Muscle layer of colon (tissue), 2 donors: ENCODE data around the gene MACROD2.

Experiments used
- H3K27ac ChIP-seq: one replicate; pipeline ENCODE4 v1.7.0; 2013; ENCODE audit warnings: low read depth, mild to moderate bottlenecking, low read length, moderate library complexity
- H3K27me3 ChIP-seq, 2 donors: one replicate each; pipeline ENCODE4 v1.7.0; 2013; ENCODE audit warnings: low read length in 2 of 2, mild to moderate bottlenecking in 2 of 2; ENCODE audit not compliant: insufficient read depth in 2 of 2, control insufficient read depth in 1 of 2
- H3K36me3 ChIP-seq: one replicate; pipeline ENCODE4 v1.7.0; 2013; ENCODE audit warnings: mild to moderate bottlenecking, low read length; ENCODE audit not compliant: insufficient read depth
- H3K4me1 ChIP-seq: one replicate; pipeline ENCODE4 v1.7.0; 2013; ENCODE audit warnings: mild to moderate bottlenecking, low read length; ENCODE audit not compliant: insufficient read depth
- H3K4me3 ChIP-seq, 2 donors: one replicate each; pipeline ENCODE4 v1.7.0; 2013; ENCODE audit warnings: low read length in 2 of 2, low read depth in 1 of 2, mild to moderate bottlenecking in 1 of 2, moderate library complexity in 1 of 2
- H3K9ac ChIP-seq: one replicate; pipeline ENCODE4 v1.7.0; 2013; ENCODE audit warnings: low read length
- H3K9me3 ChIP-seq: one replicate; pipeline ENCODE4 v1.7.0; 2013; ENCODE audit warnings: mild to moderate bottlenecking, low read length
- donor health status: abdominal sarcoma.
- donor health status: Adenocarcinoma of cecum.

Gene MACROD2

GRCh38 chr20:14062786-14063185, 67.5 kb downstream of the MACROD2 start:
- no peak overlapping the region for H3K4me3 ChIP-seq
- no peak overlapping the region for H3K9ac ChIP-seq
- H3K27ac ChIP-seq: no peak overlapping the region
- no peaks in the 10 kb centered on the region for H3K9me3 ChIP-seq
- no peaks in the 10 kb centered on the region for H3K4me1 ChIP-seq
- no peaks in the 10 kb centered on the region for H3K36me3 ChIP-seq
- no peaks in the 10 kb centered on the region for H3K27me3 ChIP-seq

DNA sequence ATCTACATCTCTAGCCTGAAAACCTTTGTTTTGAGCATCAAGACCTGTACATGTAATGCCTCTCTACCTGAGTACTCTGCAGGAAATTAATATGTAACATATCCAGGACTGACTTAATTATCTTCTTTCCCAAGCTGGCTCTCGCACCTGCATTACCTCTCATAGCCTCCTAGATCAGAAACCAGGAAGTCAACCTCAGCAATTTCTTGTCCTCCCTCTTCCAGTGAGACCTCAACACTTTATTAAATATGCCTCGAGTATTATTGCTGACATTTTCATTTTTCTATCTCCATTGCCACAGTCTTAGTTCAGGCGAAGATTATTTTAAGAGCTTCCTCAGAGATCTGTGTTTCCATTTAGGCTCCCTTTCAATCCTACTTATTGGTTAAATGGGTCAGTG, 69.0 kb downstream of the MACROD2 start:
- Histone ChIP-seq H3K27ac (no peak overlapping the region), H3K9me3 (no peaks in the 10 kb centered on the region), H3K9ac (no peak overlapping the region), H3K36me3 (no peaks in the 10 kb centered on the region), H3K4me3 (no peak overlapping the region), H3K27me3 (no peaks in the 10 kb centered on the region), H3K4me1 (no peaks in the 10 kb centered on the region)

DNA sequence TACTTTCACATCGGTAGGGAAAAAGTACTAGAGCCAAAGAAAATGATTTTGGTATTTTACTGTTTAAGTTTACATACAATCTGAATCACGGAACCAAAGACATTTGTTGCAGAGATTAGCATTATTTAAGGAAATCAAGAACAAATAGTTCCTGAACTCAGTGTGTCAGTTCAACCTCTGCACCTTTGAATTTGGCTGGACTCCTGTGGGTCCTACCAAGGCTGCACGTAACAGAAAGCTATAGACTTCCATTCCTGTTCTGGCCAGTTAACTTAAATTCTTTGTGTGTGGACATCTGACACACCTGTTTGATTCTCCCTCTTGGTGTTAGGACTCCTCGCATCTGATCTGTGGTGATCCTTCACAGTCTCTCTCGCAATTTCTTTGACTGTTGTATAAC, 69.6 kb downstream of the MACROD2 start:
- no peak overlapping the region for H3K4me3 ChIP-seq
- H3K36me3 ChIP-seq: no peaks in the 10 kb centered on the region
- H3K27ac ChIP-seq: no peak overlapping the region
- H3K27me3 ChIP-seq: no peaks in the 10 kb centered on the region
- no peaks in the 10 kb centered on the region for H3K4me1 ChIP-seq
- no peaks in the 10 kb centered on the region for H3K9me3 ChIP-seq
- no peak overlapping the region for H3K9ac ChIP-seq

DNA sequence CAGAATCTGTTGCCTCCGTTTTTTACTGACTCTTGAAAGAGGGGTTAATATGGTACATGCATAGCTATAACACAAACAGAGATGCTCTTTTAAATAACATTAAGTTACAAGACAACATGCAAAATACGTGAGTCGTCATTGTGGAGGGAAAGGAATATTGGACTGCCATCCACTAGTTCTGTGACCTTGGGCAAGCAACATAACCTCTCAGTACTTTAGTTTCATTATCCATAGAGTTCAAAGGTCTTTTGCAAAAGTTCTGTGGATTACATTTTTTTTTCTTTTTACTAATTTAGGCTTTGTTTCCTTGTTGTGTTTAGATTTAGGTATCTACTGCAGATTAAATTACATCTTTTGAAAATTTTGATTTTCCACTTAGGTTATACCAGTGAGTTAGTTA, 70.5 kb downstream of the MACROD2 start:
- Histone ChIP-seq H3K27ac (no peak overlapping the region), H3K4me3 (no peak overlapping the region)

GRCh38 chr20:14067603-14068002, 72.3 kb downstream of the MACROD2 start:
- Histone ChIP-seq H3K4me1 (no peaks in the 10 kb centered on the region), H3K27me3 (no peaks in the 10 kb centered on the region), H3K4me3 (no peak overlapping the region), H3K27ac (no peak overlapping the region), H3K36me3 (no peaks in the 10 kb centered on the region), H3K9me3 (no peaks in the 10 kb centered on the region), H3K9ac (no peak overlapping the region)

More for the DNA sequence above, 70.5 kb downstream of the MACROD2 start:
- Histone ChIP-seq H3K4me1 (no peaks in the 10 kb centered on the region), H3K9ac (no peak overlapping the region), H3K9me3 (no peaks in the 10 kb centered on the region), H3K36me3 (no peaks in the 10 kb centered on the region), H3K27me3 (no peaks in the 10 kb centered on the region)

- Histone ChIP-seq H3K9ac (no peak overlapping the region), H3K4me3 (no peak overlapping the region), H3K27ac (no peak overlapping the region), H3K27me3 (no peaks in the 10 kb centered on the region), H3K9me3 (no peaks in the 10 kb centered on the region), H3K4me1 (no peaks in the 10 kb centered on the region), H3K36me3 (no peaks in the 10 kb centered on the region)
Observed at GRCh38 chr20:14069796-14070195, 74.5 kb downstream of the MACROD2 start.

DNA sequence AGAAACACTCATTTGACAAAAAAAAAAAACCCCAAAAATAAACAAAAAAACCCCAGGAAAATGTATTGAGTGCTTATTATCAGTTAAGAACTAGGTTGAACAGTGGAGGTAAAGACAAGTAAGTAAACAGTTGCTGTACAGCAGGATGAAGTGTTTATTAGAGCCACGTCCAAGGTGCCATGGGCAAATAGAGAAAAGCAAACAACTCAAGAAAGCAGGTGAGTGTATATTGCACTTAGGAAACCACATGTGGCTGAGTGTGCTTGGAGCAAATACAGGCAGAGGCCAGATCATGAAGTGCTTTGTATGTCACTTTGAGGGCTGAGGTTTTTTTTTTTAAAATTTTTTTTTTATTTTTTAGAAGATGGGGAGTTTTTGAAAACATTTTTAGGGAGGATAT, 98.3 kb downstream of the MACROD2 start:
- Histone ChIP-seq H3K27ac (no peak overlapping the region), H3K9me3 (no peaks in the 10 kb centered on the region), H3K9ac (no peak overlapping the region), H3K36me3 (no peaks in the 10 kb centered on the region), H3K4me3 (no peak overlapping the region), H3K4me1 (no peaks in the 10 kb centered on the region), H3K27me3 (no peaks in the 10 kb centered on the region)

DNA sequence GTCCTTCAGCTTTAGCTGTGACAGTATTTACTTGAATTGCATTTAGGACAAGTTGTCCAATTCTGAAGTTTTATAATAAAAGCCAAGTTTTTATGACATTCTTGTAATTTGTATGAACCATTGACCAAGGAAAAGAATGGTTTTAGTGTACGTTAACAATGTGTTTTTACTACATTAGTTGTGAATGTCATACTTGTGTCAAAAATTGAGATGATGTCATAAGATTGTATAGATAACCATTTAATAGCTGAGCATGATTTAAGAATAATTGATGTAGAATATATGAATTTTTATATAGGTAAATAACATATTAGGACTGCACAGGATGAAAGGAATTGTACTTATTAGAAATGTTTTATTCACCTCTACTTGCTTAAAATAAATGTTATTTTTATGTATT, 102.9 kb downstream of the MACROD2 start:
- no peak overlapping the region for H3K4me3 ChIP-seq
- H3K9me3 ChIP-seq: no peaks in the 10 kb centered on the region
- H3K27ac ChIP-seq: no peak overlapping the region
- no peaks in the 10 kb centered on the region for H3K36me3 ChIP-seq
- no peaks in the 10 kb centered on the region for H3K4me1 ChIP-seq
- no peak overlapping the region for H3K9ac ChIP-seq
- no peaks in the 10 kb centered on the region for H3K27me3 ChIP-seq

GRCh38 chr20:14113416-14113815, 118.1 kb downstream of the MACROD2 start:
- no peaks in the 10 kb centered on the region for H3K27me3 ChIP-seq
- H3K27ac ChIP-seq: no peak overlapping the region
- no peaks in the 10 kb centered on the region for H3K36me3 ChIP-seq
- no peaks in the 10 kb centered on the region for H3K4me1 ChIP-seq
- H3K9ac ChIP-seq: no peak overlapping the region
- H3K4me3 ChIP-seq: no peak overlapping the region
- H3K9me3 ChIP-seq: no peaks in the 10 kb centered on the region

- Histone ChIP-seq H3K36me3 (no peaks in the 10 kb centered on the region), H3K9me3 (no peaks in the 10 kb centered on the region), H3K4me1 (no peaks in the 10 kb centered on the region), H3K27me3 (no peaks in the 10 kb centered on the region), H3K27ac (no peak overlapping the region), H3K4me3 (no peak overlapping the region), H3K9ac (no peak overlapping the region)
Observed at GRCh38 chr20:14114065-14114704, 118.9 kb downstream of the MACROD2 start.

- no peaks in the 10 kb centered on the region for H3K36me3 ChIP-seq
- no peak overlapping the region for H3K4me3 ChIP-seq
- H3K9ac ChIP-seq: no peak overlapping the region
- no peaks in the 10 kb centered on the region for H3K9me3 ChIP-seq
- no peaks in the 10 kb centered on the region for H3K27me3 ChIP-seq
- no peaks in the 10 kb centered on the region for H3K4me1 ChIP-seq
- H3K27ac ChIP-seq: no peak overlapping the region
Observed at GRCh38 chr20:14116037-14116436, 120.7 kb downstream of the MACROD2 start.

DNA sequence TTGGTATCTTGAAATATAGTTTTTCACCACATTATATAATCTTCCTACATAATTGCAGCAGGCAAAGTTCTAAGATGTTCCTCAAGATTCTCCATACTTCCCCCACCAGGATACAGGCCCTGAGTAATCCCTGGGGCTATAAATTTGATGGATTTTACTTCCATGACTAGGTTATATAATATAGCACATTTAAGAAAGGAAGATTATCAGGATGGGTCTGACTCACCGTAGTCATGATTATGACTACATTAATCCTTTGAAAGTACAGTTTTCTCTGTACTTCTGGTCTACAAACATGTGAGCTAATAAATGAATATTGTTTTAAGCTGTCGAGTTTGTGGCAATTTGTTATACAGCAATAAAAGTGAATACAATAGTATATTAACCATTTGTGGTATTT, 122.5 kb downstream of the MACROD2 start:
- Histone ChIP-seq H3K36me3 (no peaks in the 10 kb centered on the region), H3K4me3 (no peak overlapping the region), H3K9me3 (no peaks in the 10 kb centered on the region), H3K9ac (no peak overlapping the region), H3K4me1 (no peaks in the 10 kb centered on the region), H3K27me3 (no peaks in the 10 kb centered on the region), H3K27ac (no peak overlapping the region)
